Vagina (tissue), 2 donors: ENCODE measurements around the gene TTLL11.

ENCODE experiments used
- POLR2AphosphoS5 ChIP-seq, 2 donors: sonication (generic); formaldehyde crosslinking; IDR thresholded peaks; one replicate each; pipeline ENCODE4 v1.9.0; 2017; ENCODE audit warnings: antibody characterized with exemption in 2 of 2, mild to moderate bottlenecking in 2 of 2, low read depth in 1 of 2; ENCODE audit not compliant: insufficient read depth in 1 of 2
- TF ChIP-seq, protein P1 (sequence below), 3 experiments: fragments of 450-650 bp in 2 of 3; fragments of 200-600 bp in 1 of 3; sonication (generic) in 1 of 3; IDR thresholded peaks; one replicate each; pipeline ENCODE4 v1.5.1; 2017 to 2019; ENCODE audit warnings: antibody characterized with exemption in 3 of 3, mild to moderate bottlenecking in 2 of 3, moderate library complexity in 2 of 3

DNA sequence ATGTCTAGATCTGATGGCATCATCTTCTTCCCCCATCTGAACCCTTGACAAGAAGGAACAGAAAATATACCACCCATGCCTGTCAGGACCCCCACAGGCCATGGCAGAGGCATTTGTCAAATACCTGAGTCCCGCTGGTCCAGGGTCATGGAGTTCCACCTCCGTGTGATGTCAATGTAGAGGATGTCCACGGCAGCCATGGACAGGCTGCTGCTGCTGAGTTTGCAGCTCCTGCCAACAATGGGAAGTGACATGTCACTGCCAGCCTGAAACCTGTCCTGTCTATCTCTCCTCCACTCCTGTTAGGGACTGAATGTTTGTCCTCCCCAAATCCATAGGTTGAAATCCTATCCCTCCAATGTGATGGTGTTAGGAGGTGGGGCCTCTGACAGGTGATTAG is 232.9 kb downstream of the TTLL11 start:
- TF ChIP-seq, protein P1, sequence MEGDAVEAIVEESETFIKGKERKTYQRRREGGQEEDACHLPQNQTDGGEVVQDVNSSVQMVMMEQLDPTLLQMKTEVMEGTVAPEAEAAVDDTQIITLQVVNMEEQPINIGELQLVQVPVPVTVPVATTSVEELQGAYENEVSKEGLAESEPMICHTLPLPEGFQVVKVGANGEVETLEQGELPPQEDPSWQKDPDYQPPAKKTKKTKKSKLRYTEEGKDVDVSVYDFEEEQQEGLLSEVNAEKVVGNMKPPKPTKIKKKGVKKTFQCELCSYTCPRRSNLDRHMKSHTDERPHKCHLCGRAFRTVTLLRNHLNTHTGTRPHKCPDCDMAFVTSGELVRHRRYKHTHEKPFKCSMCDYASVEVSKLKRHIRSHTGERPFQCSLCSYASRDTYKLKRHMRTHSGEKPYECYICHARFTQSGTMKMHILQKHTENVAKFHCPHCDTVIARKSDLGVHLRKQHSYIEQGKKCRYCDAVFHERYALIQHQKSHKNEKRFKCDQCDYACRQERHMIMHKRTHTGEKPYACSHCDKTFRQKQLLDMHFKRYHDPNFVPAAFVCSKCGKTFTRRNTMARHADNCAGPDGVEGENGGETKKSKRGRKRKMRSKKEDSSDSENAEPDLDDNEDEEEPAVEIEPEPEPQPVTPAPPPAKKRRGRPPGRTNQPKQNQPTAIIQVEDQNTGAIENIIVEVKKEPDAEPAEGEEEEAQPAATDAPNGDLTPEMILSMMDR (IDR thresholded peaks at IDR 0.05) = no peak
- TF ChIP-seq POLR2AphosphoS5 (IDR thresholded peaks at IDR 0.05; ENCODE audit: insufficient read depth in 1 of 2, low read depth in 1 of 2) = no peak
